Measurements from ENCODE around the gene TTC28. TPM values are rescaled to one million over a fixed set of nuclear protein-coding genes. Genes with fewer than 3 reads are reported as not detected.

Gene TTC28
- total RNA-seq, 4 donors from 2014 or later: 49.8 to 99.7 (median 79.7) TPM

- H3K27ac ChIP-seq: no peak overlapping the region
- 93 to 94% methylated on average over 3 of the region's 3 CpGs for WGBS, 2 donors
- H3K36me3 ChIP-seq: no peaks in the 10 kb centered on the region
- TF ChIP-seq, protein P1, sequence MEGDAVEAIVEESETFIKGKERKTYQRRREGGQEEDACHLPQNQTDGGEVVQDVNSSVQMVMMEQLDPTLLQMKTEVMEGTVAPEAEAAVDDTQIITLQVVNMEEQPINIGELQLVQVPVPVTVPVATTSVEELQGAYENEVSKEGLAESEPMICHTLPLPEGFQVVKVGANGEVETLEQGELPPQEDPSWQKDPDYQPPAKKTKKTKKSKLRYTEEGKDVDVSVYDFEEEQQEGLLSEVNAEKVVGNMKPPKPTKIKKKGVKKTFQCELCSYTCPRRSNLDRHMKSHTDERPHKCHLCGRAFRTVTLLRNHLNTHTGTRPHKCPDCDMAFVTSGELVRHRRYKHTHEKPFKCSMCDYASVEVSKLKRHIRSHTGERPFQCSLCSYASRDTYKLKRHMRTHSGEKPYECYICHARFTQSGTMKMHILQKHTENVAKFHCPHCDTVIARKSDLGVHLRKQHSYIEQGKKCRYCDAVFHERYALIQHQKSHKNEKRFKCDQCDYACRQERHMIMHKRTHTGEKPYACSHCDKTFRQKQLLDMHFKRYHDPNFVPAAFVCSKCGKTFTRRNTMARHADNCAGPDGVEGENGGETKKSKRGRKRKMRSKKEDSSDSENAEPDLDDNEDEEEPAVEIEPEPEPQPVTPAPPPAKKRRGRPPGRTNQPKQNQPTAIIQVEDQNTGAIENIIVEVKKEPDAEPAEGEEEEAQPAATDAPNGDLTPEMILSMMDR (IDR thresholded peaks at IDR 0.05): no peak
- no peak for TF ChIP-seq POLR2A (IDR thresholded peaks at IDR 0.05)
- no peaks in the 10 kb centered on the region for H3K4me1 ChIP-seq
- no peak overlapping the region for H3K4me3 ChIP-seq (replicated peaks in 1 of 3)
- no peaks in the 10 kb centered on the region for H3K27me3 ChIP-seq
- H3K9me3 ChIP-seq: no peaks in the 10 kb centered on the region
- intact Hi-C loops (cut with DNase I): no loop called here
- DNase-seq: no peak
Observed at GRCh38 chr22:28647216-28647615, 32.4 kb downstream of the TTC28 start.

DNA sequence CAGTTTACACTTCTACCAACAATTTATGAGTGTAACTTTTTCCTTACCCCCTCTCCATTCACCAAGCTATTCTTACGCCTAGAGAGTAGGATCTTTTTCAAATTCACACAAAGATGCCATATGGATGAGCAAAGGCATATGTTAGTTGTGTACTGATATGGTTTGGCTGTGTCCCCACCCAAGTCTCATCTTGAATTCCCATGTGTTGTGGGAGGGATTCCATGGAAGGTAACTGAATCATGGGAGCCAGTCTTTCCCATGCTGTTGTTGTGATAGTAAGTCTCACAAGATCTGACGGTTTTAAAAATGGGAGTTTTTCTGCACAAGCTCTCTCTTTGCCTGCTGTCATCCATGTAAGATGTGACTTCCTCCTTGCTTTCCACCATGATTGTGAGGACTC, 40.3 kb downstream of the TTC28 start:
- intact Hi-C loops (cut with DNase I): no loop called here
- Histone ChIP-seq H3K4me3 (replicated peaks in 1 of 3) (no peak overlapping the region), H3K27me3 (no peaks in the 10 kb centered on the region), H3K36me3 (no peaks in the 10 kb centered on the region), H3K4me1 (no peaks in the 10 kb centered on the region), H3K9me3 (no peaks in the 10 kb centered on the region), H3K27ac (no peak overlapping the region)
- WGBS, 2 donors: 95 to 98% methylated on average over 2 of the region's 2 CpGs
- TF ChIP-seq, protein P1 (IDR thresholded peaks at IDR 0.05): no peak
- TF ChIP-seq POLR2A (IDR thresholded peaks at IDR 0.05): no peak
- no peak for DNase-seq

- H3K9me3 ChIP-seq: no peaks in the 10 kb centered on the region
- H3K4me3 ChIP-seq (replicated peaks in 1 of 3): no peak overlapping the region
- H3K36me3 ChIP-seq: no peaks in the 10 kb centered on the region
- no peaks in the 10 kb centered on the region for H3K4me1 ChIP-seq
- no peaks in the 10 kb centered on the region for H3K27me3 ChIP-seq
- intact Hi-C loops (cut with DNase I): no loop called here
- no peak for DNase-seq
- H3K27ac ChIP-seq: no peak overlapping the region
- WGBS, 2 donors: 94 to 97% methylated on average over 8 of the region's 8 CpGs
- TF ChIP-seq POLR2A (IDR thresholded peaks at IDR 0.05): no peak
- TF ChIP-seq, protein P1 (IDR thresholded peaks at IDR 0.05): no peak
Observed at GRCh38 chr22:28637225-28637624, 42.4 kb downstream of the TTC28 start.

- peak; percentile 39 to 56 for DNase-seq
- H3K4me1 ChIP-seq: peaks cover 7 to 9% of the 10 kb centered on the region in 2 donors
- TF ChIP-seq, protein P1 (IDR thresholded peaks at IDR 0.05): no peak
- TF ChIP-seq POLR2A (IDR thresholded peaks at IDR 0.05): no peak
- no peaks in the 10 kb centered on the region for H3K36me3 ChIP-seq
- no peaks in the 10 kb centered on the region for H3K27me3 ChIP-seq
- intact Hi-C loops (cut with DNase I): no loop called here
- 25 to 41% methylated on average over 1 of the region's 1 CpG for WGBS, 2 donors
- no peak overlapping the region for H3K4me3 ChIP-seq (replicated peaks in 1 of 3)
- H3K9me3 ChIP-seq: no peaks in the 10 kb centered on the region
- H3K27ac ChIP-seq: peak overlapping the region; percentile 11 to 41 (median 34)
Observed at GRCh38 chr22:28630177-28630574, 49.5 kb downstream of the TTC28 start.

DNA sequence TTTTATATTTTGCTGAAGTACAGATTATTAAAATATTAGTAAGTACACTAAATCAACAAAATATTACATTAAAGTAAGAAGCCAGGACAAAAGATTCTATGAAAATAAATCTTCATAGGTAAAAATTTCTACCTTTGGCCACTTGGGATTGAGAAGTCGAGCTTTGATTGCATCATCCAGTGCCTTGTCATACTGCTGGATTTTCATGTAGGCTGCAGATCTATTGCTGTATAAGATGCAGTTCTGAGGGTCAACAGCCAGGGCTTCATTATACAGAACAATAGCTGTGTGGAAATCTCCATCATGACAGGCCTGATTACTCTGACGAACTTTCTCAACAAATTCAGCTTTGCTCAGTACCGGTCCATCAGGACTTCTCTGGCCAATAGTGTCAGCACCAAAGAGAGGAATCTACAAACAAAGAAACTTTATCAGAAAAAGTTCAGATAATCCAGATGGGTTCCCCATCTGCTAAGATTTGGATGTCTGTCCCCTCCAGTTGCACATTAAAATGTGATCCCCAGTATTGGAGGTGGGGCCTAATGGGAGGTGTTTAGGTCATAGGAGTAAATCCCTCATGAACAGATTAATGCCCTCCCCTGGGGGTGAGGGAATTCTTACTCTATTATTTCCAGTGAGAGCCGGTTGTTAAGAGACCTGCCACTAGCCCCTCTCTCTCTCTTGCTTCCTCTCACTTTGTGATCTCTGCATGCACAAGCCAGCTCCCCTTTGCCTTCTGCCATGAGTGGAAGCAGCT, 50.0 kb downstream of the TTC28 start:
- Histone ChIP-seq H3K36me3 (no peaks in the 10 kb centered on the region), H3K4me3 (replicated peaks in 1 of 3) (no peak overlapping the region), H3K9me3 (no peaks in the 10 kb centered on the region), H3K4me1 (peaks cover 7 to 9% of the 10 kb centered on the region in 2 donors), H3K27me3 (no peaks in the 10 kb centered on the region), H3K27ac (peak overlapping the region; percentile 11 to 41 (median 34))
- no peak for DNase-seq
- TF ChIP-seq POLR2A (IDR thresholded peaks at IDR 0.05): no peak
- intact Hi-C loops (cut with DNase I): no loop called here
- WGBS, 2 donors: 78 to 81% methylated on average over 4 of the region's 4 CpGs

Data from thyroid gland (tissue), 4 donors.